ENCODE data around the gene UGT1A3.

UGT1A3 gene

DNA sequence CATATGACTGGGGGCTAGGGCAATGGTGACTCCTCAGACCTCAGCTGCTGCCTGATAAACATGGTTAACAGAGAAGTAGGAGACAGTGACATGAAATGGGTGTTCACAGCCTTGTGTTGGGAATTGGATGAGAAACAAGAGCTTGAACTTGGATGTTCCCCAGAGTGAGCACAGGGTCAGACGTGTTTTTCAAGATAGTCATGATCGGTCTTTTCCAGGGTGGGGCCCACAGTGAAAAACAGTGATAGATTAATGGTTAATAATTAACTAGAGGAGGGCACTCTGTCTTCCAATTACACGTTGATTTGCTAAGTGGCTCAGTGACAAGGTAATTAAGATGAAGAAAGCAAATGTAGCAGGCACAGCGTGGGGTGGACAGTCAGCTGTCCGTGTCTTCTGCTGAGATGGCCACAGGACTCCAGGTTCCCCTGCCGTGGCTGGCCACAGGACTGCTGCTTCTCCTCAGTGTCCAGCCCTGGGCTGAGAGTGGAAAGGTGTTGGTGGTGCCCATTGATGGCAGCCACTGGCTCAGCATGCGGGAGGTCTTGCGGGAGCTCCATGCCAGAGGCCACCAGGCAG, at the start of gene UGT1A3:
TSS of gene UGT1A3 (plus strand) at position 320 of the 579 bp plus-strand sequence. CDS start at position 405, 85 bp downstream.
- TF ChIP-seq, protein P1, sequence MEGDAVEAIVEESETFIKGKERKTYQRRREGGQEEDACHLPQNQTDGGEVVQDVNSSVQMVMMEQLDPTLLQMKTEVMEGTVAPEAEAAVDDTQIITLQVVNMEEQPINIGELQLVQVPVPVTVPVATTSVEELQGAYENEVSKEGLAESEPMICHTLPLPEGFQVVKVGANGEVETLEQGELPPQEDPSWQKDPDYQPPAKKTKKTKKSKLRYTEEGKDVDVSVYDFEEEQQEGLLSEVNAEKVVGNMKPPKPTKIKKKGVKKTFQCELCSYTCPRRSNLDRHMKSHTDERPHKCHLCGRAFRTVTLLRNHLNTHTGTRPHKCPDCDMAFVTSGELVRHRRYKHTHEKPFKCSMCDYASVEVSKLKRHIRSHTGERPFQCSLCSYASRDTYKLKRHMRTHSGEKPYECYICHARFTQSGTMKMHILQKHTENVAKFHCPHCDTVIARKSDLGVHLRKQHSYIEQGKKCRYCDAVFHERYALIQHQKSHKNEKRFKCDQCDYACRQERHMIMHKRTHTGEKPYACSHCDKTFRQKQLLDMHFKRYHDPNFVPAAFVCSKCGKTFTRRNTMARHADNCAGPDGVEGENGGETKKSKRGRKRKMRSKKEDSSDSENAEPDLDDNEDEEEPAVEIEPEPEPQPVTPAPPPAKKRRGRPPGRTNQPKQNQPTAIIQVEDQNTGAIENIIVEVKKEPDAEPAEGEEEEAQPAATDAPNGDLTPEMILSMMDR (IDR thresholded peaks at IDR 0.05), result no peak

DNA sequence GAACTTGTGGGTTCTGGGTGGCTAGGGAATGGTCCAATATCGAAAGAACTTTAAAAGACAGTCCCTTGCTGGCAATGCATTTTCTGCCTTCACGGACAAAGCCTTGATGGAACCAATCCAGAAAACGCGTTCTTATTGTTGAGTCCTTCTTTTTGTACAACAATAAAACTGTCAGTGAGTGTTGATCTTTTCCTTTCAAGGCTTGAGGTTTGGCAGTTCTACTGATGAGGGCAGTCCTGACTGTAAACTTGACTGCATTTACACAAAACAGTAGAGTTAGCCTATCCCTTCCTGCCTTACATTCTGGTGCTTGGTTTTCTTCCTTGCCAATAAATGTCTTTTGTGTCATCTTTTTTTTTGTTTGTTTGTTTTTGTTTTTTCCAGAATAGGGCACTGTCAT, 49.6 kb upstream of the UGT1A3 start:
- TF ChIP-seq, protein P1 (IDR thresholded peaks at IDR 0.05), result no peak

DNA sequence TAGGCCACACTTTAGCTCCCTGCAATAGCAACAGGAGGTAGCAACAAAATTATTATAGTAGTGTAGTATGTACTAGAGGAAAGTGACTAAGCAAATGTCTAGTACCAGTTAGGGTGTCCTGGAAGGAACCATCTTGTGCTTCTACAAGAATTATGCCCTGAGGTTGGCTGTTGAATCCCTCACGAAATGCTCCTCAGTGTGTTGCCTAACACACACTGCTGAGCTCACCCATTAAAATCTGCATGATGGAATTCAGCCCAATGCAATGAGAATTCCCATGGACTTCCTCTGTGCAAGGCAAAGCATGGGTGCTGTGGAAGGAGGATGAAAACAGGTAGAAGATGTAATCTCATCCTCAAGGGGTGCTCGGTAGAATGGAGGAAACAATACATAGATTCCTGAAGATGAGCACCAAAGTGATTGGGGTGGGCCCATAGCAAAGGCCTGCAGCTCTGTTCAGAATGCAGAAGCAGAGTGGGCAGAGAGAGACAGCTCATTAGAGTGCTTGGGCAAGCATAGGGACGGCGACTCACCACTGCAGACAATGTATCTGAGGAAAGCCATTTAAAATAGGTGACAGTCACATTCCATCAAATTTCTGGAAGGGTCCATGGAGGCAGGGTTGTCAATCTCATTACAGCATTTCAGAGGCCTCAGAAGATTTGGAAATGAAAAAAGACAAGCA, 48.3 kb upstream of the UGT1A3 start:
- TF ChIP-seq, protein P1 (IDR thresholded peaks at IDR 0.05), result no peak

DNA sequence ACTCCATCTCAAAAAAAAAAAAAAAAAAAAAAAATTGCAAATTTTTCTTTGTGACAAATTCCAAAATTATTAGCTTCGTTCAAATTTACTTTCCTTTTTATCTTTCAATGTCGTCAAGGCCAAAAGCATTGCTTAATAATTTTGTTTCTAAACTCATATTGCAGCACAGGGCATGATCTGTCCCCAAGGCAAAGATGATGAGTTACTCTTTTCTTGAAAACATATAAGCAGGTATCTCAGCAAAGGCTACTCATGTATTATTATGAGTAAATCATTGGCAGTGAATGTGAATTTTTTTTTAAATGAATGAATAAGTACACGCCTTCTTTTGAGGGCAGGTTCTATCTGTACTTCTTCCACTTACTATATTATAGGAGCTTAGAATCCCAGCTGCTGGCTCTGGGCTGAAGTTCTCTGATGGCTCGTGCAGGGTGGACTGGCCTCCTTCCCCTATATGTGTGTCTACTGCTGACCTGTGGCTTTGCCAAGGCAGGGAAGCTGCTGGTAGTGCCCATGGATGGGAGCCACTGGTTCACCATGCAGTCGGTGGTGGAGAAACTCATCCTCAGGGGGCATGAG, 47.2 kb upstream of the UGT1A3 start, which contains the start of gene UGT1A7:
TSS of gene UGT1A7 (plus strand) at position 381 of the 579 bp plus-strand sequence. CDS start at position 418, 37 bp downstream.
- TF ChIP-seq, protein P1 (IDR thresholded peaks at IDR 0.05), result no peak

DNA sequence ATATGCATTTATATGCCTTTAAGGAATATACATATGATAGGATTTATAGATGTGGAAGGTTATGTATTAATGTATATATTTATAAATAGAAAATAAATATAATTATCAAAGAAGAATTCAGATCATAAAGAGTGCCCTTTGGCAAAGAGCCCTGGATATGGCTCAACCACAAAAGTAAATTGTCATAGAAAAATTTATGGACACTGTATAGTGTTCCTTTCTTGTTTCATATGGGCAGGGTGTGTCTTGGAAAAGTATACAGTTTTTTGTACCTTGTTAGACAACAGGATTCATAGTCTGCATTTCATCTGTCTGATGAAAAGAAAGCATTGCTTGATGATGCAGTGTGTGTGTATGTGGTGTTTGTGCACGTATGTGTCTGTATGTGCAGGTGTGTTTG, 44.2 kb upstream of the UGT1A3 start:
- TF ChIP-seq, protein P1 (IDR thresholded peaks at IDR 0.05), result no peak

DNA sequence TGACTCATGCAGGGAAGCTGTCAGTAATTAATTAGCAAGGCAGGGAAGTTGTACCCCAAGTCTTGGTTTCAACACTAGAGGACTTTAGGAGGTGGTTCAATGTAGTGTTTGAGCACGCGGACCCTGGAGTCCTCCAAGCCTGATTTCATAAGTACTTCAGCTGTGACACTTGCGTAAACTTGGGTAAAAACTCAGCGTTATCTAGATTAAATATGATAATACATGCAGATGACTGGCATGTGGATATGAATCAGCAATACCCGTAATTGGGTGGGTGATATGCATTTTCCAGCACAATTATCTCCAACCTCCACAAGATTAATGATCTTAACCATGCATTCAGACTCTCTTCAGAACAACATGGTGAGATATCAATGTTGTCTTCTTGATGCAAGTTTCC, 41.9 kb upstream of the UGT1A3 start:
- TF ChIP-seq, protein P1 (IDR thresholded peaks at IDR 0.05), result no peak

DNA sequence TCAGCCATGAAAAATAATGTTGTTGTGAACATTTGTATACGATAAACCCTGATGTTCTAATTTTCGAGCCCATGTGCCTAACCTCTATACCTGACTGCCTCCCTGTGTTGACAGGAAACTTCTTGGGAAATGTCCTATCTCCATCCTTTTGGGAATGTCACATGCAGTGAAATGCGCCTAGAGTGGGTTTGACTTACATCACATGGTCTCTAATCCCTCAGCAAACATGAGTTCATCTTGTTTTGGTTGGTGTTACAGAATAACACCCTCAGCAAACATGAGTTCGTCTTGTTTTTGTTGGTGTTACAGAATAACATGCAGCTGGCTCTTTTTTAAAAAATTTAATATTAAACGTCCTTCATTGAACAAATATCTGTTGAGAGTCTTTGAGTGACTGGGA, 40.5 kb upstream of the UGT1A3 start:
- TF ChIP-seq, protein P1 (IDR thresholded peaks at IDR 0.05), result no peak

Measured in LNCAP (cell line).